PC-9 (cell line): Measurements from ENCODE around the gene RELL1. TPM values are rescaled to one million over a fixed set of nuclear protein-coding genes. Genes with fewer than 3 reads are reported as not detected.

Source experiments
- BruUV-seq: library from RNA; stranded (reverse); fragments of 400-500 nt; replicated peaks from 2 replicates; lab custom pipeline; 2021; lab: Mats Ljungman, UMichigan
- CTCF ChIA-PET: fragments of 300-600 bp; sonication (Branson Sonifier 250); formaldehyde crosslinking; loops from one replicate; lab custom pipeline; 2022; ENCODE audit warnings: antibody characterized with exemption; lab: Charles Lee
- POLR2A ChIA-PET: fragments of 300-600 bp; sonication (Branson Sonifier 250); formaldehyde crosslinking; loops from one replicate; lab custom pipeline; 2022; ENCODE audit warnings: antibody characterized with exemption; ENCODE audit not compliant: unreplicated experiment; lab: Charles Lee
- DNase-seq, 2 experiments: peaks; one replicate each; pipeline versions ENCODE4 v3.0.0 to v3.0.0-alpha.2; 2015 to 2022; ENCODE audit warnings: mixed read lengths in 1 of 2
- H2AFZ ChIP-seq: fragments of 200-600 bp; sonication (generic); 2 replicates; pipeline ENCODE4 v1.8.1; 2017; ENCODE audit warnings: antibody characterized with exemption
- H3F3A ChIP-seq: fragments of 200-600 bp; sonication (generic); 2 replicates; pipeline ENCODE4 v1.8.1; 2017; ENCODE audit warnings: antibody characterized with exemption, mild to moderate bottlenecking, low read depth; ENCODE audit not compliant: insufficient read depth
- H3K27ac ChIP-seq: fragments of 200-600 bp; sonication (generic); 2 replicates; pipeline ENCODE4 v1.6.1; 2016; ENCODE audit warnings: mixed run types
- H3K27me3 ChIP-seq: fragments of 200-600 bp; sonication (generic); 2 replicates; pipeline ENCODE4 v1.6.1; 2016; ENCODE audit warnings: low read depth, mixed run types; ENCODE audit not compliant: insufficient read depth
- H3K36me3 ChIP-seq: fragments of 200-600 bp; sonication (generic); 2 replicates; pipeline ENCODE4 v1.6.1; 2016; ENCODE audit warnings: low read depth, mixed run types
- H3K4me1 ChIP-seq: fragments of 200-600 bp; sonication (generic); replicated peaks from 2 replicates; pipeline ENCODE4 v1.6.1; 2016; ENCODE audit warnings: mixed run types; ENCODE audit not compliant: insufficient read depth
- H3K4me2 ChIP-seq: fragments of 200-600 bp; sonication (generic); 2 replicates; pipeline ENCODE4 v1.6.1; 2017; ENCODE audit warnings: mixed run types
- H3K4me3 ChIP-seq: fragments of 200-600 bp; sonication (generic); 2 replicates; pipeline ENCODE4 v1.6.1; 2016; ENCODE audit warnings: mixed run types
- H3K79me2 ChIP-seq: fragments of 200-600 bp; sonication (generic); 2 replicates; pipeline ENCODE4 v1.6.1; 2017; ENCODE audit warnings: low read depth, mixed run types
- H3K9me2 ChIP-seq: fragments of 200-600 bp; sonication (generic); 2 replicates; pipeline ENCODE4 v1.8.1; 2017; ENCODE audit warnings: mild to moderate bottlenecking; ENCODE audit not compliant: insufficient read depth
- H3K9me3 ChIP-seq: fragments of 200-600 bp; sonication (generic); 2 replicates; pipeline ENCODE4 v1.8.1; 2016; ENCODE audit warnings: low read depth; ENCODE audit not compliant: insufficient read depth
- H4K20me1 ChIP-seq: fragments of 200-600 bp; sonication (generic); 2 replicates; pipeline ENCODE4 v1.8.1; 2017; ENCODE audit not compliant: insufficient read depth
- EZH2 ChIP-seq: fragments of 200-600 bp; sonication (generic); IDR thresholded peaks from 2 replicates; pipeline ENCODE4 v1.8.0; 2017; ENCODE audit warnings: antibody characterized with exemption, low read depth
- intact Hi-C: fragments of 100-400 bp; cut with micrococcal nuclease; formaldehyde crosslinking; loops from one replicate; pipeline ENCODE4 v1.10.0; 2022; ENCODE audit not compliant: unreplicated experiment
- total RNA-seq: library from RNA; stranded (reverse); gene quantifications from 2 replicates; pipeline ENCODE4 v1.2.3, GENCODE V29; 2021
- TF ChIP-seq, protein P1 (sequence below): fragments of 200-600 bp; sonication (generic); conservative IDR thresholded peaks from 2 replicates; pipeline ENCODE4 v1.6.1; 2017; ENCODE audit warnings: mixed run types, antibody characterized with exemption, mild to moderate bottlenecking, moderate library complexity

The RELL1 gene
- total RNA-seq, 1 experiment from 2014 or later: 18.5 TPM

DNA sequence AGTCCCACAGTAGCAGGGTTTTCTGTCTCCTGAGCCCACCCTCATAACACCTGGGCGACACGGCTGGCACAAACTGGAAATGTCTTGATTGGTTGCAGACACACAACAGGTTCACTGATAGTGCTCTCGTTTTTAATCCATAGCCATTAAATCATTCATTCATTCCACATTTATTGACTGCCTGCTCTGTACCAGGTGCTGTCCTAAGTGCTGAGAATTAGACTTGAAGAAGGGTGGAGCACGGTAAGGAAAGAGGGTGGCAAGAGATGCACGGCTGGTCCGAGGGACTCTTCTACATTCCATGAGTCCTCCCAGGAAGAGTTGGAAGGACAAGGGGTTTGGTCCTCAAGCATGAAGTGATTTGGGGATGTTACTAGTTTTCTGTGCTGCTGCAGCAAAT is 100.0 kb downstream of the RELL1 start:
- intact Hi-C loops: no loop called here
- Histone ChIP-seq H3F3A (no peaks in the 10 kb centered on the region), H4K20me1 (no peaks in the 10 kb centered on the region), H3K4me3 (no peak overlapping the region), H2AFZ (no peak overlapping the region), H3K27me3 (no peaks in the 10 kb centered on the region), H3K4me1 (no peaks in the 10 kb centered on the region), H3K79me2 (no peaks in the 10 kb centered on the region), H3K9me3 (no peaks in the 10 kb centered on the region), H3K36me3 (no peaks in the 10 kb centered on the region), H3K9me2 (no peaks in the 10 kb centered on the region), H3K27ac (no peak overlapping the region), H3K4me2 (no peak overlapping the region)
- TF ChIP-seq EZH2: no peak
- TF ChIP-seq, protein P1, sequence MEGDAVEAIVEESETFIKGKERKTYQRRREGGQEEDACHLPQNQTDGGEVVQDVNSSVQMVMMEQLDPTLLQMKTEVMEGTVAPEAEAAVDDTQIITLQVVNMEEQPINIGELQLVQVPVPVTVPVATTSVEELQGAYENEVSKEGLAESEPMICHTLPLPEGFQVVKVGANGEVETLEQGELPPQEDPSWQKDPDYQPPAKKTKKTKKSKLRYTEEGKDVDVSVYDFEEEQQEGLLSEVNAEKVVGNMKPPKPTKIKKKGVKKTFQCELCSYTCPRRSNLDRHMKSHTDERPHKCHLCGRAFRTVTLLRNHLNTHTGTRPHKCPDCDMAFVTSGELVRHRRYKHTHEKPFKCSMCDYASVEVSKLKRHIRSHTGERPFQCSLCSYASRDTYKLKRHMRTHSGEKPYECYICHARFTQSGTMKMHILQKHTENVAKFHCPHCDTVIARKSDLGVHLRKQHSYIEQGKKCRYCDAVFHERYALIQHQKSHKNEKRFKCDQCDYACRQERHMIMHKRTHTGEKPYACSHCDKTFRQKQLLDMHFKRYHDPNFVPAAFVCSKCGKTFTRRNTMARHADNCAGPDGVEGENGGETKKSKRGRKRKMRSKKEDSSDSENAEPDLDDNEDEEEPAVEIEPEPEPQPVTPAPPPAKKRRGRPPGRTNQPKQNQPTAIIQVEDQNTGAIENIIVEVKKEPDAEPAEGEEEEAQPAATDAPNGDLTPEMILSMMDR: no peak
- no peak for DNase-seq
- no TSS peak for BruUV-seq
- POLR2A ChIA-PET: no interaction called here
- CTCF ChIA-PET: no interaction called here

DNA sequence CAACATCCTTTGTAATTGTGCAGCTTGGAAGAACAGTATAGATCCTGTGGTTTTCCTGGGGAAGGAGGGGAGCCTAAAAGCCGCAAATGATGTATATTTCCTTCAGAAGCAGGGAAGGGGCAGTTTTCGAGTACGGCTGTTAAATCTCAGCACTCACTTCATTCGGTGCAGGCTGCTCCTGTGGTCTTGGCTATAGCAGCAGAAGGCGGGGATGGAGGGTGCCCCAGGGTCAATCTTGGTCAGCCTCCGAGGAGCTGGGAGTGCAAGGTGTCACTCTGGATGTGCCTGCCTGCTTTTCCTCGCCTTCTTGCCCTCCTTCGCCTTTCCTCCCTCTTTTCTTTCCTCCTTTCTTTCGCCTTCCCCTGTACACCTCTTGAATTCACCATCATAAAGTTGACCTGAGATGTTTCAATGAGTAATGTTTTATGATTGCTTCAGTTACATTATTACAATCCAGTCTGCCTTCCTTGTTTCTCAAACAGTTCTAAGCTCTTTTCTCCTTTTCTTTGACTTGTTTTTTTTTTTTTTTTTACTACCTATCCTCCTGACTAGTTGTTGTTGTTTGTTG is 101.6 kb downstream of the RELL1 start:
- Histone ChIP-seq H3K9me2 (no peaks in the 10 kb centered on the region), H3K4me2 (no peak overlapping the region), H3K4me1 (no peaks in the 10 kb centered on the region), H3K9me3 (no peaks in the 10 kb centered on the region), H3K27me3 (no peaks in the 10 kb centered on the region), H2AFZ (no peak overlapping the region), H3K4me3 (no peak overlapping the region), H3K36me3 (no peaks in the 10 kb centered on the region), H3K27ac (no peak overlapping the region), H3K79me2 (no peaks in the 10 kb centered on the region), H3F3A (no peaks in the 10 kb centered on the region), H4K20me1 (no peaks in the 10 kb centered on the region)
- no peak for TF ChIP-seq EZH2
- TF ChIP-seq, protein P1: no peak
- POLR2A ChIA-PET: no interaction called here
- intact Hi-C loops: no loop called here
- BruUV-seq: no TSS peak
- CTCF ChIA-PET: no interaction called here
- no peak for DNase-seq

- no peaks in the 10 kb centered on the region for H3K4me1 ChIP-seq
- no peaks in the 10 kb centered on the region for H3K79me2 ChIP-seq
- no peak overlapping the region for H3K4me2 ChIP-seq
- no peaks in the 10 kb centered on the region for H4K20me1 ChIP-seq
- CTCF ChIA-PET: no interaction called here
- TF ChIP-seq, protein P1: no peak
- TF ChIP-seq EZH2: no peak
- H3K4me3 ChIP-seq: no peak overlapping the region
- POLR2A ChIA-PET: no interaction called here
- no peak overlapping the region for H3K27ac ChIP-seq
- no peak overlapping the region for H2AFZ ChIP-seq
- H3K36me3 ChIP-seq: no peaks in the 10 kb centered on the region
- no peaks in the 10 kb centered on the region for H3K9me3 ChIP-seq
- no peaks in the 10 kb centered on the region for H3K9me2 ChIP-seq
- no TSS peak for BruUV-seq
- DNase-seq: no peak
- no peaks in the 10 kb centered on the region for H3F3A ChIP-seq
- intact Hi-C loops: no loop called here
- no peaks in the 10 kb centered on the region for H3K27me3 ChIP-seq
Observed at GRCh38 chr4:37584071-37584470, 102.1 kb downstream of the RELL1 start.
